ENCODE data around the gene ELFN1. TPM values are rescaled to one million over a fixed set of nuclear protein-coding genes. Genes with fewer than 3 reads are reported as not detected.

ELFN1 gene
- total RNA-seq, 1 experiment from 2014 or later, result 5.3 TPM

DNA sequence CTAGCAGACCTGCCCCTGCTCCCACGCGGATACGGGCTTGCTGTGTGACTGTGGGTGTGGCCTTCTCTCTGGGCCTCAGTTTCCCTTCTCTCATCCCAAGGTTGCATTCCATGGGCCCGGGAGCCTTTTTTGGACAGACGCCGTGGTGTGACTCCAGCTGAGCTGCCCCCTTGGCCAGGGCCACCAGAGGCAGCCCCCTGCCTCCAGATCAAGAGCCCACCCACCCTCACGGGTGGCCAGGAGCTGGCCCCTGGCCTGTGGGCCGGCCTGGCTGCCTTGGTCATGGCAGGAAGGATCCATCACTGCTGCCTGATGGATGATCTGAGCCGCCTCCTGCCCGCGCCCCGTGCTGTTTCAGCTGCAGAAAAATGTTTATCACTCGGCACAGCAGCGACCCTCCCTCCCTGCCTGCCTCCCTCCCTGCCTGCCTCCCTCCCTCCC lies 27.8 kb upstream of the ELFN1 start:
- DNase-seq (ENCODE audit: low spot score), result no peak

DNA sequence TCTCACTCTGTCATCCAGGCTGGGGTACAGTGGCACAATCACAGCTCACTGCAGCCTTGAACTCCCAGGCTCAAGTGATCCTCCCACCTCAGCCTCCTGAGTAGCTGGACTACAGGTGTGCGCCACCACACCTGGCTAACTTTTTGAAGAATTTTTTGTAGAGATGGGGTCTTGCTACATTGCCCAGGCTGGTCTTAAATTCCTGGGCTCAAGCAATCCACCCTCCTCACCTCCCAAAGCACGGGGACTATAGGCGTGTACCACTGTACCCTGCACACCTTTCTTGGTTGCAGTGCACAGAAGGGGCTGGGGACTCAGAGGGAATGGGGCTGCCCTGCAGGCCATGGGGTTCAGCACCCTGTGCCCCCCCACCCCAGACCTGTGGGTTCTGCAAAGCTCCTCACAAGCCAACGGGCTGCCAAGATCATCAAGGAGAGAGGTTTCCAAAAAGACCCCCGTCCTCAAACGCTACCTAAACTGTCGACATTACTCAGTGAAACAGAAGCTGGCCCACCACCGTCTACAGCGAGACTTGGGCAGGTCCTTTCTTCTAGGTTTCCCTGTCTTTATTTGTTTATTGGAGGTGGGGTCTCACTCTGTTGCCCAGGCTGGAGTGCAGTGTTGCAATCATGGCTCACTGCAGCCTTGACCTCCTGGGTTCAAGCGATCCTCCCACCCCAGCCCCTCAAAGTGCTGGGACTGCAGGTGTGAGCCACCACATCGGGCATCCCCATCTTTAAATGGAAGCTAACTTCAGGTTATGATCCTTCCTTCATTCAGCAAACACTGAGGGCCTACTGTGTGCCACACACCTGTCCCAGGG lies 26.6 kb upstream of the ELFN1 start:
- no peak for DNase-seq (ENCODE audit: low spot score)

DNA sequence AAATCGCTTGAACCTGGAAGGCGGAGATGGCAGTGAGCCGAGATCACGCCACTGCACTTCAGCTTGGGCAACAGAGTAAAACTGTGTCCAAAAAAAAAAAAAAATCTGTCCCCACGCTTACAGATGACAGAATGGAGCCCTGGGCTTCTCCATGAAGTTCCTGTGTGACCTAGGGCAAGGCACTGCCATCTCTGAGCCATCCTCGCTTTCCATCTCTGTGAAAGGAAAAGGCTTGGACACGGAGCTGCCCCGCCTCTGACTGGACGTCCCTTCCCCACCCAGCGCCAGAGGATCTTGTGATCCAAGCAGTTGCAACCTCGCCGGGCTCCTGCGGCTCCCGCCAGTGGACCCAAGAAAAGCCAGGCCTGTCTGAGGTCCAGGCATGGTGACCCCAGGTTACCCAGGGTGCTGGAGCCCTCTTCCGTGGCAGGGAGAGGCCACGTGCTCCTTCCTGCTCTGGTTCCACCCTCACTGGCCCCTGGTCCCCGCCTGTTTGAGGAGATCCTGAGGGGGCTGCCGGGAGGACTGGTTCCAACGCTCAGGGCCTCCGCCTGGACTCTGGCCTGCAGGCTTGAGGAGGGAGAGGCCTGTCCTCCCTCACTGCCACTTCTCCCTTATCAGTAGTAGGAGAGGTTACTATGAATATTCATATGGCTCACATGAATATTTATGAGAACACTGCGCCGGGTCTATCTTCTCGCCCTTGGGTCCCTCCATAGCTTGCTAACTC lies 25.6 kb upstream of the ELFN1 start:
- no peak for DNase-seq (ENCODE audit: low spot score)

DNA sequence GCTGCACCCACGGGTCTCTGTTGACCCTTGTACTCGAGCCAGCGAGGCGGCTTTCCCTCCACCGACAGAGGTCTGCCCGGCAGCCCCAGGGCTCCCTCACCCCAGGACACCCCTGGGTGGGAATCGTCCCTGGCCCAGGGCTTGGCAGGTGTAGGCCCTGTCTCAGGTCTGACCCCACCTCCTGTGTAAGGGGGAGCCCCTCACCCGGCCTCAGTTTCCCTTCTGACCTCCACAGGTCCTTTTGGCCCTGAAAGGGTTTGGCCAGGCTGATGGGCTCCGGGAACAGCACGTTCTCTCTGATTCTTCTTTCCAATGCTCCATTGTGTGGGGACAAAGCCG lies 25.0 kb upstream of the ELFN1 start:
- DNase-seq (ENCODE audit: low spot score), result no peak

DNA sequence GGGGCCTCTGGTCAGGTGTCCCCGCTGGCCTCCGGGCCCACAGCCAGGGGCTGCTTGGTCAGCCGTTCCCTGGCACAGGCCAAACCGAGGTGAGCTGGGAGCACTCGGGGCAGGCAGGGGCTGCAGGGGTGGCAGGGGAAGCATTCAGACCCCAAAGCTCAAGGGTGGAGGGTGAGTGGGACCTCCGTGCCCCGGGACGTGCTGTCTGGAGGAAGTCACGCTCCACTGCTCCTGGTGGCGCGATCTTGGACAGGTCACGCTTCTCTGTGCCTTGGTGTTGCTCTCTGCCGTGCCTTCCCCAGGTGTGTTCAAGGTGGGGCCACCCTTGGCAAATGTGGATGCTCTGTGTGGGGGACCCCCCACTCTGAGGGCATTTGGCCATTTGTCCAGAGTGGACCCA lies 24.6 kb upstream of the ELFN1 start:
- DNase-seq (ENCODE audit: low spot score), result no peak

DNA sequence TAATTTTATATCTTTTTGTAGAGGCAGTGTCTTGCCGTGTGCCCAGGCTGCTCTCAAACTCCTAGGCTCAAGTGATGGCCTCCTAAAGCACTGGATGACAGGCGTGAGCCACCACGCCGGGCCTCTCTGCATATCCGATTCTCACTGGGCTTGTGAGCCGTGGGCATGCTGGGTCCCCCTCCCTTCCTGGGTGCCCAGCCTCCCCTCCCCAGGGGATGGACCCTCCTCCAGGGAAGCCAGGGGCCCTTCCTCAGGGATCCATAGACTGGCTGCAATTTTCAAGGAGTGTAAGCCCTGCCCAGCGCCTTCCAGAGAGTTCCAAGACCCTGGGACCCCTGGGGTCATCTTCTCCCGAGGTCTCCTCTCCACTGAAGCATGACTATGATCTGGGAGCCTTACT lies 23.7 kb upstream of the ELFN1 start:
- no peak for DNase-seq (ENCODE audit: low spot score)

DNA sequence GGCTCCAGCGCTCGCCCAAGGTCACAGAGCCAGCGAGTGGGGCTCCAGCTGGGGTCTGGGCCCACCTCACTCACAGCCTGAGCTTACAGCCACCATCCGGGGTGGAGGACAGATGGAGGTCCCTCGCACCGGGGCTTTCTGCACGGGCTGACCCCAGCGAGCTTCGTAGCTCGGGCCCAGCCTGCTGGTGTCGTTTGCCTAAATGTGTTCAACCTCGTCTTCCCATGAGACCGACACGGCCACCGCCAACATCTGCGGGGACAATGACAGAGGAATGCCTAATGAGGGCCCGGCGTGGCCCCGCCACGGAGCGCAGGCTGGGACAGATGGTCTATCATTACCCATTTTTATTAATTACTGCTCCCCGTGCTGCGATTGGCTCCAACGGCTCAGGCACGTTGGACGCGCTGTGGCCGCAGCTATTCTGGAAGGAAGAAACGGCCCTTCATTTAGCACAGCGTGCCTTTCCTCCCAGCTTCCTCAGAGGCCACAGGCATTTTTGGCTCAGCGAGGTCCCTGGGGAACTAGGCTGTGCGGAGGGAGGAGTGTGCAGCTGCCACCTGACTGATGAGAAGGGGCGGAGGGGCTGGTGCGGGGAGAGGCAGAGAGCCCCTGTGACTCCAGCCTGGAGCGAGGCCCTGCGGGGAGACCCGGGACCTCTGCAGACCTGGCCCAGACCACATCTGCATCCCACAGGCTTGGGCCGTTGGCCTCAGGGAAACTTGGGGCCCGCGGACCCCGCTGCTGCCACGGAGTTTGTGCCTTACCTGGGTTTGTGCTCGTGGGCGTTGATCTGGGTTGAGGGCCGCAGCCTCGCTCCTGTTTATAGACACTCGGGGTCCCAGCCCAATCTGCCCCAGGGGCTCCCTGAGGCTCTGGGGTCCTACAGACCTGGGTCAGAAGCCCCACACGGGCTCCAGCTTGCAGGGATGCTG lies 22.9 kb upstream of the ELFN1 start:
- DNase-seq (ENCODE audit: low spot score), result no peak

DNA sequence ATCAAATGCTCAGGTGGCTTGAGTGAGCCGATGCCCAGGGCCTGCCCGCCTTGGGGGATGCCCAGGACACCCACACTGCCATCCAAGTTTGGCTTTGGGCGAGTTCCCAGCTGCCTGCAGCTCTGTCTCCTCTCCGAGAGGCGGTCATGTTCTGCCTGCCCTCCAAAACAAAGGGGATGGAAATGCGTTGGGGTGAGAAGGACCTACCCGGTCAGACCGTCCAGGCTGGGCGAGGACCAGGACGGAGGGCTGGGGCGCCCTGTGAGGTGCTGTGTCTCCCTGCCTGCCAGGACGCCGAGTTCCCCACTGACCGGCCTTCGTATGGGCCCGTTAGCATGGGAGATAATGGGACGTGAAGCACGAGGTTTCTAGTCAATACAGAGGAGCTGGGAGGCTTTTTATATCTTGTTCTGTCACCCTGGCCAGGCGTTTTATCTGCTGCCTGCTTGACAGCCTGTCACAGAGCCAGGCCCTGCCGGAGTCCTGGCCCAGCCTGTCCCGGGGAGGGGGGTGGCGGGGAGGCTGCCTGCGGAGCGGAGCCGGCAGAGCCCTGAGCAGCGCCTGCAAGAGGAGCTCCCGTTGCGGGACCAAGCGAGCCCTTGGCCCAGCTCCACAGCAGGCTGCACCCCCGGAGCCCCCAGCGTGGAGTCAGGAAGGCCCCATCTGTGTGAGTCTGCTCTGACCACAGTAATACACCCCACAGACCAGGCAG lies 22.0 kb upstream of the ELFN1 start:
- DNase-seq (ENCODE audit: low spot score), result no peak

DNA sequence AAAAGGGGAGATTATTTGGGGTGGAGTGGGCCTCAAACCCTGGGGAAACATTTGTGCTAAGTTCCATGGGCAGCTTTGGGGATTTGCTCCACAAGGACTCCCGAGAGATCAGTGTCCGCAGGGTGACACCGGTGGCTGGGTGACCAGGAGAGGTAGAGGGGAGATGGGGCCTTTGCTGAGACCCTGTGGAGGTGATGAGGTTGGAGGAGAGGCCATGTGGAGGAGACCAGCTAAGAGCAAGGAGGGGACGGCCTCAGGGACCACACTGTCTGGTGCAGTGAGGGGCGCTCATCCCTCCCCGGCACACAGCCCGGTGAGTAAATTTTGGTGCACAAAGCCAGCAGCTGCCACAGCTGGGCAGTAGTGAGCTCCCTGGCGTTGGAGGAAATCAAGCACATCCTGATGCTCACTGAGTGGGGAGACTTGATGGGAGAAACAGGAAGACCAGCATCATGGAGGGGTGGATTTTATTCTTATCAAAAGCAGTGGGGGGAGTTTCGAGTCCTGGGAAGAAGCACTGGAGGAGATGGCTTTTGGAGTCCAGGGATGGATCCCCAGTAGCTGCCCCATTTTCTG lies 20.2 kb upstream of the ELFN1 start:
- DNase-seq (ENCODE audit: low spot score), result no peak

DNA sequence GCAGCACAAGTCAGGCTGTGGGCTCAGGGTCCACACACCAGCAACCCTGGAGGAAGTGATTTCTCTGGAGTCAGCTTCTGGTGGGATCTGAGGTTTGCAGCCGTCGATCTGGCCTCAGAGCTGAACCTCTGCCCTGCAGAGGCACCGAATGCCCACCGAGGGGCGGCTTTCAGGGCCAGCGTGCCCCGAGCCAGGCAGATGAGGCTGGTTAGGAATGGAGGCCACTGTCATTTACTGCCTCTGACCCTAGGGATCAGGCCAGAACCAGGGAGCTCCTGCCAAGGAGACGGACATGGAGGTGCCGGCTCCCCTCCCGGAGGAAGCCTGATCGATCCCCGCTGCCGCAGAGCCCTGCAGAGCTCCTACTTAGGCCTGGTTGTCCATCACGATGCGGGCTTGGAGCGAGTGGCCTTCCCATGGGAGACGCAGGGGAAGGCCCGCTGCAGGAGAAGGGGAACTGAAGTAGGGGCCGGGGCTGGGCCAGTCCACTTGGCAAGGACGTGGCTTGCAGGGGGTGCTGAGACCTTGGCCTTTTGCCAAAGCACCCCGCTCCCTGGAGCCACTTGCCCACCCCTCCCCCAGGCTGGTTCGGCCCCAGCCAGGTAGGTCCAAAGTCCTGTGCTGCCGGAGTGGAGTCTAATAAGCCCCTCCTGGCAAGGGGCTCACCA lies 19.6 kb upstream of the ELFN1 start:
- no peak for DNase-seq (ENCODE audit: low spot score)

DNA sequence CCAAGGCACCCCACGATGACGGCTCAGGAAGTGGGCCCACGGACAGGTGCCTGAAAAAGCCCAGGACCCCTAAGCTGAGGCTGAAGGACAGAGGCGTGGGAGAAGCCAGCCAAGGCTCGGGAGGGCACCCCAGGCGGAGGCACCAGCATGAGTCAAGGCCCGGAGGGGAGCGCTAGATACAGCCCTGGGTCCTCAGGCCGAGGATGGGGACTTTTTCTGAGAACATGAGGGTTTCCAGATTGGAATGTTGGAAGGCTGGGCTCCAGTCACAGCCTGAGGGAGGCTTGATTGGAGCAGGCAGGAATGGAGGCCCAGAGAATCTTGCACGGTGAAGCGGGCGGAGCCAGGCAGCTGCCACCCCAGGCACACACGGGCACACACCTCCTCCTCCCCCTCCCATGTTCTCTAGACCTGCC lies 19.0 kb upstream of the ELFN1 start:
- no peak for DNase-seq (ENCODE audit: low spot score)

DNA sequence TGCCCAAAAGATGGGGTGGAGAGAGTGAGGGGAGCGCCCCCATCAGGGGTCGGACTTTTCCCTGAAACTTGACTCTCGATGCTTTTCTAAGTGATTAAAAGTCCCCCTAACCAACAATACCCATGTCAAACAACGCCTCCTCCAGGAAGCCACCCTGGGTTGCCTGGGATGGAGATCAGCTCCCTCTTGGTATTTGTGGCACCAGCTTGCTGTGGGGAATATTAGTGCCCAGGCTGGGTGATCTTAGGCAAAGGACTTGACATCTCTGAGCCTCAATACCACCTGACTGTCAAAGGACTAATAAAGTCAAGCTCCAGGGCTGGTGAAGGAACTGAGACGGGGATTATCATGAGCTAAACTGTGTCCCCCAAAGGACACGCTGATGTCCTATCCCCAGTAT lies 18.2 kb upstream of the ELFN1 start:
- no peak for DNase-seq (ENCODE audit: low spot score)

DNA sequence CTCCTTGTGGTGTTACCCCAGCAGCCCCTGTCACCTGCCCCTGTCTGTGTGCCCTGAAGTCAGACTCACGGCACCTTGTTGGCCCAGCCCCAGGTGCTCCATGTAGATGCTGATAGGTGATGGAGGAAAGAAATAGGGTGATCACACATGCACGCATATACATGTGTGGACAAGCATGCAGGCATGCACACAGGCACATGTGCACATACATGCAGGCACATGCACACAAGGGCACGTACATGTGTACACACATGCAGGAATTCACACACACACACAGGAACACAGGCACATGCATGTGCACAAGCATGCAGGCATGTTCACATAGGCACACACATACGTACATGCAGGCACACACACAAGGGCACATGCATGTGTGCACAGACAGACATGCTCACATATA lies 16.6 kb upstream of the ELFN1 start:
- DNase-seq (ENCODE audit: low spot score), result no peak

DNA sequence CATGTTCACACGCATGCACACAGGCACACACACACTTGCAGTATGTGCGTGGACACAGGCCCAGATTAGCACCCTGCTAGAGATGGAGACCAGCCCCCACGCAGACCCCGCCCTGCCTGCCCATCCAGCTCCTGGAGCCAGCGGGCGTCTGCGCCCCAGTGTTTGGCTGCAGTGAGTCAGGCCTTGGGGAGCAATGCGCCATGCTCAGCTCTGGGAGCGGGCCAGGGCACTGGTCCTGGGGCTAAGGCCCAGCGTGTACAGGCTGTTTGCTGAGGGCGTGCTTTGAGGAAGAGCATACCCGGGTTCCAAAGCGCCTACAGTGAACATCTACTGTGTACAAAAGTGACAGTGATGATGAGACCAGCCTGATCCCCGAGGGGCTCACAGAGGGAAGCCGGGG lies 16.0 kb upstream of the ELFN1 start:
- no peak for DNase-seq (ENCODE audit: low spot score)

DNA sequence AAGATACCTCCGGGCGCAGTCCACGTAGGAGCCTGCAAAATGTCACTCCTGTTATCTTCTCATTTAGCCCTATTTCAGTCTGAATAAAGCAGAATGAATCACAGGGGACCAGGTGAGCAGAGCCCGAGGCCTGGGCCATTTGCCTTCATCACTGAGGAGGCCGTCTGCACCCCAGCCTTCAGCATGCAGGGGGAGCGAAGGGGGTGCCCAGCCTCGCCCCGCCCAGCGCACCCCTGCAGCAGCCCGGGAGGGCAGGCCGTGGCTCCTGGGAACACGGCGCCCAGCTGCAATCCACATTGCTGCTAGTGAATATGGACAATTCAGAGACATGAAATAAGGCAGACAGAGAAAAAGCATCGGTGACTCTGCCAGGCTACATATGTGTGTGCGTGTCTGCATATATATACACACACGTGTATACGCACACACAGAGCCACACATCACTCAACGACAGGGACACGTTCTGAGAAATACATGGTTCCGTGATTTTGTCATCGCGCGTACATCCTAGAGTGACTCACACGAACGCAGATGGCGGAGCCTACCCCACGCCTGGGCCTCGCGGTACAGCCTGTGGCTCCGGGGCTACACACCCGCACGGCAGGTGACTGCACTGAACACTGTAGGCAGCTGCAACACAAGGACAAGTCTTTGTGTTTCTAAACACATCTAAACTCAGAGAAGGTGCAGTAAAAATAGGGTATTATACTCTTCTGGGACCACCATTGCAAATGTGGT lies 15.2 kb upstream of the ELFN1 start:
- DNase-seq (ENCODE audit: low spot score), result no peak

DNA sequence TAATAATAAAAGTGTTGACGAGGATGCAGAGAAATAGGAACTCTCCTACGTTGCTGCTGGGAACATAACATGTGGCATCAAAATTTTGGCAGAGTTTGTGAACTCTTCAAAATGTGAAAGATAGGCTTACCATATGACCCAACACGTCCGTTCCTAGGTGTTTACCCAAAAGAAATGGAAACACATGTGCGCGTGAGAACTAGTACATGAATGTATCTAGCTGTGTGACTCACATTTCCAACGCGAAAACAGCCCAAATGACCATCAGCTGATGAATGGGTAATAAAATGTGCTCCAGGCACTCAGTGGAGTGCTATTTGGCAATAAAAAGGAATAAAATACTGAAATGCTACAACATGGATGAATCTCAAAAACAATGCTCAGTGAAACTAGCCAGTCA lies 10.4 kb upstream of the ELFN1 start:
- no peak for DNase-seq (ENCODE audit: low spot score)

DNA sequence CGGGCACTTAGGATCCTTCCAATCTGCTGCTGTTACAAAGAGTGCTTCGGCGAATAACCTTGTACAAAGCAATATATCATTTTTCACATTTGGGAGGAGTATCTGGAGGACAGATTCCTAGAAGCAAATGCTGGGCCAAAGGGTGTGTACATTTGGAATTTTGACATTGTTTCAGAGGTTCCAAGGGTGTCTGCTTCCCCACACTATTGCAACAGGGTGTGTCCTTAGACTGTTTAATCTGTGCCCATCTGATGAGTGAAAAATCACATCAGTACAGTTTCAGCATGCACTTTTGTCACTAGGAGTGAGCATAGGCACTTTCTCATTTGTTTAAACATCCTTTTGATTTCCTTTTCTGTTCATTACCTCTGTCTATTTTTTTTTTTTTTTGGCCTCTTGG lies 8.6 kb upstream of the ELFN1 start:
- no peak for DNase-seq (ENCODE audit: low spot score)

DNA sequence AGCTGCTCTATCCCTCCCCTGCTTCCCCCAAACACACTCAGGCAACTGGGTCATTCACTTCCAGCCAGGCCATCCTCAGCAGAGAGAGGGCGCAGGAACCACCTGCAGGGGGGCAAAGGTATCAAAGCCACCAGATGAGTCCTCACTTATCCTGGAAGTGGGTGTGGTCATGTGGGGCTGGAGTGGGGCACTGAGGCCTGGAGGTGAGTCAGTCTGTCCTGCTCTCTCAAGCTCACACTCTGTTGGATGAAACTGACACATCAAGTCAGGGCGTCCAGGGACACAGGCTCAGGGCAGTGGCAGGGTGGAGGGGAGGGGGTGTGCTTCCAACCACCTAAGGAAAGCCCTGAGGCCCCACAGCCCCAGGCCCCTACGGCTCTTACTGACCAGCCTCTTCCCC lies 8.0 kb upstream of the ELFN1 start:
- DNase-seq (ENCODE audit: low spot score), result no peak

DNA sequence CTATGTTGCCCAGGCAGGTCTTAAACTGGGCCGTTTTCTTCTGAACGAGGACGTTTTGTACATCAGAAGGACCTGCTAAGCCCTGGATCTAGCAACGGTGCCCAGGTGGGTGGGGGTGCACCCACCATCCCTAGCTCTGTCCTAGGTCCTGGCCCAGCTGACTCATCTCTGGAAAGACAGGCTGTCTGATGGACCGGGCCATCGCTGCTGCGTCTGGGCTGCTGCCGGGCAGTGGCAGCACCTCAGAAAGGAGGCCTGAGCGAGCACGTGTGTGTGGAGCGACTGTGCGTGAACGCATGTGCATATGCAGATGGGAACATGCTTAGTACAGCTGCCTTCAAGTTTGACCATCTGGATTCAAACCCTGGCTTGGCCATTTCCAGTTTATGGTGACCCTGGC lies 7.3 kb upstream of the ELFN1 start:
- DNase-seq (ENCODE audit: low spot score), result no peak

DNA sequence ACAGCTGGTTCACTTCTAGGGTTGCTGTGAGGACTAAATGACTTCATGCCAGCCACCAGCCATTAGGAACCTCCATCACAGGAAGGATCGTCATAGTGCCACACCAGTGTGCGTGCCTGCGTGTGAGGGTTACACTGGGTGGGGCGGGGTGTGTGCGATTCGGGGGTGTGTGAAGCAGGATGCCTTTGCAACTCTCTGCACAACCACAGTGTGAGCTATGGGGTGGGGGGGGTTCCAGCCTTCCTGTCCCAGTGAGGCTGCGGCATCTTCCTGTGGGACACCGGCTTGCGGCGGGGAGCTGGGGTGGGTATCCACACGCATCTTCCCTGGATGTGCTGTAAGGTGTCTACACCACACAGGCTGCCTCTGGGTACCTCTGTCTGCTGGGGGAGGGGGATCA lies 6.9 kb upstream of the ELFN1 start:
- DNase-seq (ENCODE audit: low spot score), result no peak

Data from A172 (cell line).